Renal cortex interstitium (tissue), 11 donors: ENCODE results near the gene AEN. TPM values are rescaled to one million over a fixed set of nuclear protein-coding genes. Genes with fewer than 3 reads are reported as not detected.
"Not testable (repeated sequence)": the region's sequence is repeated elsewhere in the genome, so short reads cannot be mapped to it uniquely, and the experiment has no call there.

Source experiments
- DNase-seq, 11 donors: peaks; one replicate each; pipeline ENCODE4 v3.0.0-alpha.2; 2013; ENCODE audit warnings: low read depth in 9 of 11, low spot score in 4 of 11; ENCODE audit errors: extremely low read depth in 1 of 11
- polyA plus RNA-seq, 3 donors: library from polyadenylated mRNA; unstranded; fragments of 120-200 nt; gene quantifications; one replicate each; pipeline ENCODE4 v1.2.1, GENCODE V29; 2013; ENCODE audit not compliant: insufficient read length in 3 of 3

Gene AEN
- polyA plus RNA-seq, 3 donors = 5.6 to 6.9 (median 5.8) TPM

DNA sequence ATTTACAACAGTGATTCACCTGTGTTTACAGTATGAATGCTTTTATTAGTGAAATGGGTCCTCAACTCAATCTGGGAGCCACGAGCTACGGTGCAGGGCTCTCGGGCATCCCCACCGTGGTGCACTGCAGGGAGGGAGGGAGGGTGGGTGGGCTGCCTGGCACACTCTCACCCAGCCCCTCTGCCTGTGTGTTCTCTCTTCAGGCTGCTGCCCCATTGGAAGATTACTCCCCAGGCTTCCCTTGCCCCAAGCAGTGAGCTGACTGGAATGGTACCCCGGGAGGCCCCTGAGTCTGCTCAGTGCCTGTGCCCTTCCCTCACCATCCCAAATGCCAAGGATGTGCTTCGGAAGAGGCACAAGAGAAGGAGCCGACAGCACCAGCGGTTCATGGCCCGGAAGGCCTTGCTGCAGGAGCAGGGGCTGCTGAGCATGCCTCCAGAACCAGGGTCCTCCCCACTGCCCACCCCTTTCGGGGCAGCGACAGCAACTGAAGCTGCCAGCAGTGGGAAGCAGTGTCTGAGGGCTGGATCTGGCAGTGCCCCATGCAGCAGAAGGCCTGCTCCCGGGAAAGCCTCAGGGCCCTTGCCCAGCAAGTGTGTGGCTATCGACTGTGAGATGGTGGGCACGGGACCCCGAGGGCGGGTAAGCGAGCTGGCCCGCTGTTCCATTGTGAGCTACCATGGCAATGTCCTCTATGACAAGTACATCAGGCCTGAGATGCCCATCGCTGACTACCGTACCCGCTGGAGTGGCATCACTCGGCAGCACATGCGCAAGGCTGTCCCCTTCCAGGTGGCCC is 5.0 kb downstream of the AEN start:
- no peak for DNase-seq

DNA sequence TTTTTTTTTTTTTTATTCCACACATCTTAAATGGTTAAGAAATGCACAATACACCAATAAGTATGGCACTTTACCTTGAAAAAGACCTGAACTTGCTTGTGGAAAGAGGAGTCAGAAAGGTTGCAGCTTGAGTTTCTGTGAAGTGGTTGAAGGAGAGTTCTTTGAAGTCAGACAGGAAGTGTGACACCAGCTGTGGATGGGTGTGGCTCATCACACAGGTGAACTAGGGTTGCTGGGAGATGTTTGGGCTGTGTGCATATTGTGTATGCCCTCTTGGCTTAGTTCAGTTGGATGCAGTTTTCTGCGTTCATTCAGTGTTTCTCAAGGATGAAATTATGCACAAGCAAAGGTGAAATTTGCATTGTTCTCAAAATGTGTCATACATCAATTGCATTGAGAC is 6.3 kb downstream of the AEN start:
- no peak for DNase-seq

DNA sequence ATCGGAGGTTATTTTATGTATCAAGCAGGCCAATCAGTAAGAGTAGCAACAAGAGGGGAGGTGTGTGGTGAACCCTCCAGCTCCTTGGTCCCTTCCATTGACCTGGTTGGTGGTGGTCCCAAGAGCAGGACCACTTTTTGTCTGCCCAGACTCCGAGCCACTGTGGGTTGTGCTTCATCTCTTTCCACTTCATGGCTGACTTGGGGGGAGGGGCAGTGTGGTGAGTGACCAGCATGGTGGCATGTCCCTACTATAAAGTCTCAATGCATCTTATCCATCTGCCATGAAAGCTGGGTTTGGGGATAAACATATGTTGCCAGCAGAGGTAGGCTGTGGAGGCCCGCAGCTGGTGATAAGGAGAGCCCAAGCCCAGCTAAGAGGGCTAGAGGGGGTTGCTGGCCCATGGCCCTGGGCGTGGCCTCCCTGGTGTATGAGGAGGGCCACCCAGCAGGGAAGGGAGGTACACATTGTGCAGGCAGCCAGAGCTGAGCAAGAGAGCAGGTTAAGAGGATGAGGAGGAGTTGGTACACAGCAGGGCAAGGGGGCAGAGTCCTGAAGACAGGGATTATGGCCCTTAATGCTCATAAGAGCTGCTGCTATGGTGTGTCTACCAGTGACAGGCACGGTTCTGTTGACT is 7.0 kb downstream of the AEN start:
- DNase-seq = no peak

DNA sequence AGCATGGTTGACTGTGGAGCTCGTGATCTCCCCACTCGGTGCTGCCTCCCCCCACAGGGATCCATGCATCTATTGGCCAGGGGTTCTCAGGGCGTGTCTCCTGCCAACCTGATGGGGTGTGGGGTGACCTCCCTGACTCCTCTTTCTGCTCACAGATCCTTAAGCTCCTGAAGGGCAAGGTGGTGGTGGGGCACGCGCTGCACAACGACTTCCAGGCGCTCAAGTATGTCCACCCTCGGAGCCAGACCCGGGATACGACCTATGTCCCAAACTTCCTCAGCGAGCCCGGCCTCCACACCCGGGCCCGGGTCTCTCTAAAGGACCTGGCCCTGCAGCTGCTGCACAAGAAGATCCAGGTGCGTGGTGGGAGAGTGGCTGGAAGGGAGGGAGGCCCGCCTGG is 7.9 kb downstream of the AEN start:
- DNase-seq = no peak

DNA sequence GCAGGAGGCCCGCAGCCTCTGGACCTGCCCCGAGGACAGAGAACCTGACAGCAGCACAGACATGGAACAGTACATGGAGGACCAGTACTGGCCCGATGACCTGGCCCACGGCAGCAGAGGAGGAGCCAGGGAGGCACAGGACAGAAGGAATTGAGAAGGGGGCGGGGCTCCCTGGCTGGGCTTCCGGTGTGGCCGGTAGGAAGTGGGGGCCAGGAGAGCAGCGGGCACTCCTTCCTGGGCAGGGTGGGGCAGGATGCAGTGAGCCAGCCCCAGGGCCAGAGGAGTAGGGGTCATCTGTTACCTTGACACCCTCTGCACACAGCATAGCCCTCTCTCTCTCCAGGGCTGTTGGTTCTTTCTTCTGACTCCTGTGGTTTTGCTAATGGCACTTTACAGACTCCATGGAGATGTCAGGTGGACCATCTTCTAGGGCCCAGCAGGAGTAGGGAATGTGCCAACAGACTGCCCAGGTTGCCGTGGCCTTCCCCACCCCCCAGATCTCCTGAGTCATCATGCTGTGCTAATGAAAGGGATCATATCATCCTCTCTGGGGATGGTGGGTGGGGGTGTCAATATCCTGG is 9.1 kb downstream of the AEN start:
- no peak for DNase-seq

DNA sequence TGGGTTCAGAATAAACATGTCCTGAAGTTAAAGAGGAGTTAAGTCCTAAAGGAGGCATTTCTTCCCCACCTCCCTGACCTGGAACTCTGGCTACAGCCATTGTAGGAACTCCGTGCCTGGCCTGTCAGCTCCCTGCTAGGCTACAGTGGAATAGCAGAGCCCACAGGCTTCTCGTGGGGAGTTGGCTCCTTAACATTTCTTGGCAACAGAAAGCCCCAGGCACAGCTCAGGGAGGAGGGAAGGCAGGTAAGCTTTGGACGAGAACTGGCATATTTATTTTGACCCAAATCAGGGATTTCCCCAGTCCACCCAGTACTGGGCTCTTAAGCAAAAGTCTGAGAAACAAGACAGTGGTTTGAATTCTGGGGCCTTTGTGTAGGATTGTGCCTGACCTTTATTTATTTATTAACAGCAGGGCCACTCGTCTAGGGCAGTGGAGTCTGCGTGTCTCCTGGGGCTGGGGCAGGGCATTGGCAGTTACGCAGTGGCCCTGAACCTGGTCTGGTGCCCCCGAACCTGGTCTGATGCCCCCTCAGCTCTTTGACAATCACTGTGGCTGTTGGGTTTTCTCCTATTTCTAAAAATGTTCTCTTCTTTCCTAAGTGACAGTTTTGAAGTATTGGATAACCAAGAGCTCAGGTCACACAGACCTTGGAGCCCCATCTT is 9.8 kb downstream of the AEN start:
- no peak for DNase-seq

- no peak for DNase-seq
Observed at GRCh38 chr15:88631464-88632028, 10.4 kb downstream of the AEN start.

GRCh38 chr15:88632797-88633196 is 11.7 kb downstream of the AEN start:
- not testable (repeated sequence) for DNase-seq

GRCh38 chr15:88634449-88634848 is 13.3 kb downstream of the AEN start:
- no peak for DNase-seq

GRCh38 chr15:88635318-88635717 is 14.2 kb downstream of the AEN start:
- DNase-seq = no peak

DNA sequence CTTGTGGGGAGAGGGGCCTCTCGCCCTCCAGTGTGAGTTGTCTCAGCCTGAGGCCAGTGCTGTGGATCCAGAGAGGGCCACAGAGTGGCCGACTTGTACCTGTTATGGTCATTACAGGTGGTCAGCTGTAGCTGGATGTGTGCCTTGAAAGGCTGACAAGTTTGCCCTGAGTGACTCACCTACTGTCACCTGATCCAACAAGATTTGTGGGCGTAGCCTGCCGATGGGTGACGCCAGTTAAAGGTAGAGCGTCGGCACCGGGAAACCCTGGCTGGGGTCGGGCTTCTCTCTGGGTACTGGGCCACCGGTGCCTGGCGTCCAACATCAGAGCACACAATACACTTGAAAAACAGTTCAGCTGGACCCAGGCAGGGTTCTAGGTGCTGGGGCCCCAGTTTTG is 14.9 kb downstream of the AEN start:
- DNase-seq = no peak

- no peak for DNase-seq
Observed at GRCh38 chr15:88636654-88637053, 15.5 kb downstream of the AEN start.

DNA sequence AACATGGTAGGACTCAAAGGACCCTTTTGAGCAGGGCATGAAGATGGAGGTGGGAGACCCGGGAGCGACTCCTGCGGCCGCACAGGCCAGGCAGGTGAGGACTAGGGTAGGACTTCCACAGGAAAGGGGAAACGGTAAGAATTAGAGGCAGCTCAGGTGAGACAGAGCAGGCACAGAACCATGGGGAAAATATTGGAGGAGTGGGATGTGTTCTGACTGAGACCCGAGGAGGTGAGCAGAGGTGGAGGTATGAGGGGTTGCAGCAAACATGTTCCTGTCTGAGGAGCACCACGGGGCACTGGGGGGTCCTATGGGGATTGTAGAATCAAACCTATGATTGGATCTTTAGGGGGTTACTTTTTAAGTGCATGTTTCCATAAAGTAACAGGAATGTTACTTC is 16.3 kb downstream of the AEN start:
- no peak for DNase-seq

GRCh38 chr15:88637841-88638625 is 16.9 kb downstream of the AEN start:
- DNase-seq = no peak

GRCh38 chr15:88638626-88639372 is 17.7 kb downstream of the AEN start, which contains the start of gene ISG20:
Gene ISG20, plus strand, starts transcription at chr15:88639016. Its CDS starts 351 bp downstream, at chr15:88639367.
- peak in 8 of 11 donors; percentile 40 to 69 (median 60) for DNase-seq

DNA sequence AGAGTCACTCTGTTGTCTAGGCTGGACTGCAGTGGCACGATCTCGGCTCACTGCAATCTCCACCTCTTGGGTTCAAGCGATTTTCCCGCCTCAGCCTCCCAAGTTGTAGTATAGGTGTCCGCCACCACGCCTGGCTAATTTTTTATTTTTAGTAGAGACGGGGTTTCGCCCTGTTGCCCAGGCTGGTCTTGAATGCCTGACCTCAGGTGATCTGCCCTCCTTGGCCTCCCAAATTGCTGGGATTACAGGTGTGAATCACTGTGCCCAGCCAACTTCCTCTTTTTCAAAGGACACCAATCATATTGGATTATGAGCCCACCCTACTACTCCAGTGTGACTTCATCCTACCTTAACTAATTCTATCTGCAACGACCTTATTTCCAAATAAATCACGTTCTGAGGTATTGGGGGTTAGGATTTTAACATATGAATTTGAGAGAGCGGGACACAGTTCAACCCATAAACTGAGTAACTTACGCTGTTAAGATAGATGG is 20.9 kb downstream of the AEN start:
- DNase-seq = no peak

- not testable (repeated sequence) for DNase-seq
Observed at GRCh38 chr15:88642514-88642913, 21.4 kb downstream of the AEN start.

- no peak for DNase-seq
Observed at GRCh38 chr15:88644741-88645140, 23.6 kb downstream of the AEN start.
